NCI-H748 (cell line): ENCODE measurements around the gene TTC23.

Experiments used
- DNase-seq: peaks from one replicate; lab custom pipeline; 2025; ENCODE audit not compliant: unreplicated experiment; lab: John Stamatoyannopoulos, UW

The TTC23 gene

DNA sequence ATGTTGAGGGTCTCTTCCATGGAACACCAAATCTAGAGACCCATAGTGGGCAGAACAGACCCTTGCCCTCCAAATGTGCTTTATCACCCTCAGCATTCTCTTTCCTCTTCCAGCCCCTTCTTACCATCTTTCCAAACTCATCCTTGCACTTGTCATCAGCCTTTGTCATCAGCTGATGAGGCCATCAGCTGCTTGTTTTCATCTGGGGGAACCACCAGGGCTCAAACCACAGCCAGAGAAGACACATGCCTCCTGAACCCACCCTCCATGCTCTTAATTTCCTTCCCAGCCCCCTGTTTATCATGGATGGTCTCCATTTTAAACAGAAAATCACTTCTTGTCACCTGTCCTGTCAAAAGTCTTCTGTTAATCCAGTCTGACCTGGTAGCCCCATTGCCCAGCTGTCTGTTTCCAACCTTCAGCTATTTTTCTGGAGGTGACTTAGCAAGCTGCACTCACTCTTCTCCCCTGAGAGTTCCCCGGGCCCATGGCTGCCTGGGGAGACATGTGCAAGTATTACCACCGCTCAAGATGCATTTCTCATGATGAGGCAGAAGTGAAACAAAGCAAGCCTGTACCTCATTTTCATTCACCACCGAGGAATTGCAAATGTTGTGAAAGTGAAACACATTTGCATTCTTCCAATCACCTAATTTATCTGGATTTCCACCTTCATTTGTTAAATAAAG lies 159.2 kb downstream of the TTC23 start:
- DNase-seq: no peak

DNA sequence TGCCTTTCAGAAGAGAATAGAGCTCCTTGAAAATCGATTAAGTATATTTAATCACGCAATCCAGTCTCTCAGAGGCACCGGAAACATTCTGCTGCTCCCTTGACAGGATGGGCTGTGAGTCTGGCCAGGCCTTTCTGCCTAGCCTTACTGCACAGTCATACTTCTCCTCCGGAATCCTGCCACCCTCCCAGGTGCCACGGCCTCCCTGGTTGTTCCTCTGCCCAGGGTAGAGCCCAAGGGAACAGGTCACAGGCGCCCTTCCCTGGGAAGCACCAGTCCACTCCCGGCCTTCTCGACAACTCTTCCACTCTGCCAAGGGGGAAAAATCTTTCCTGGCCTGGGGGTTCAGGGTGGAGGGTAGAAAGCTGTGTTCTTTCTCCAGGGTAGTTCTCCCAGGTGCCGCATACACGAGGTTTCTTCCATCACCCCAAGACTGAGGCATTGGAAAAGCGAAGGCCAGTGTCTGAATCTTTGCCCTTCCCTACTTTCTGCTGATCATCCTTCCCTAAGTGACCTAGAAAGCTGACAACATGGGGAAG lies 161.9 kb downstream of the TTC23 start:
- DNase-seq: no peak

DNA sequence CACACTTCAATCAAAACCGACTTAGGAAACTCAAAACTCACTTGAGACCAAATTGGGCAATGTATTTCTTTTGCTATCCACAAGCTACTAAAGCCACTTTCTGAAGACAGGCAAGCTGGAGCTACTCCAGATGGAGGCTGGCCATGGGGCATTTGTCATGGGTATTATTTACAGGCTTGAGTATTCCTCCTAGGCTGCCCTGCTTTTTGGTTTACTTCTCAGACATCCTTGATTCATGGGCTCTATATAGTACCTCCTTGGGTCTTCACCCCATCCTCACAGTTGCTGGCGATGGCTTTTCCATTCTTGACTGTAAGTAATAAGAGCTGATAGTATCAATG lies 163.1 kb downstream of the TTC23 start:
- no peak for DNase-seq
